ENCODE measurements around the gene NCOR2.

Gene NCOR2

GRCh38 chr12:124536641-124537040 is 30.8 kb downstream of the NCOR2 start:
- no peak overlapping the region for H2AFZ ChIP-seq (ENCODE audit: low read depth, low read length)
- peaks cover 21% of the 10 kb centered on the region for H3K4me1 ChIP-seq (ENCODE audit: insufficient read depth, low read length)
- no peak overlapping the region for H3K4me3 ChIP-seq (ENCODE audit: low read length)
- no peaks in the 10 kb centered on the region for H3K36me3 ChIP-seq (ENCODE audit: insufficient read depth, low read length)
- H3K9me3 ChIP-seq (ENCODE audit: low read length): peaks cover 2% of the 10 kb centered on the region
- H3K27me3 ChIP-seq (ENCODE audit: insufficient read depth, low read length): no peaks in the 10 kb centered on the region

- Histone ChIP-seq H3K9me3 (ENCODE audit: low read length) (peaks cover 2% of the 10 kb centered on the region), H3K27me3 (ENCODE audit: insufficient read depth, low read length) (no peaks in the 10 kb centered on the region), H3K4me3 (ENCODE audit: low read length) (no peak overlapping the region), H3K36me3 (ENCODE audit: insufficient read depth, low read length) (no peaks in the 10 kb centered on the region), H3K4me1 (ENCODE audit: insufficient read depth, low read length) (peaks cover 28% of the 10 kb centered on the region), H2AFZ (ENCODE audit: low read depth, low read length) (no peak overlapping the region)
Observed at GRCh38 chr12:124534776-124535740, 32.4 kb downstream of the NCOR2 start.

GRCh38 chr12:124533456-124533855 is 34.0 kb downstream of the NCOR2 start:
- no peak overlapping the region for H3K4me3 ChIP-seq (ENCODE audit: low read length)
- H3K9me3 ChIP-seq (ENCODE audit: low read length): peaks cover 7% of the 10 kb centered on the region
- H3K4me1 ChIP-seq (ENCODE audit: insufficient read depth, low read length): peaks cover 24% of the 10 kb centered on the region
- no peak overlapping the region for H2AFZ ChIP-seq (ENCODE audit: low read depth, low read length)
- H3K36me3 ChIP-seq (ENCODE audit: insufficient read depth, low read length): no peaks in the 10 kb centered on the region
- no peaks in the 10 kb centered on the region for H3K27me3 ChIP-seq (ENCODE audit: insufficient read depth, low read length)

- H3K36me3 ChIP-seq (ENCODE audit: insufficient read depth, low read length): no peaks in the 10 kb centered on the region
- peaks cover 23% of the 10 kb centered on the region for H3K4me1 ChIP-seq (ENCODE audit: insufficient read depth, low read length)
- no peak overlapping the region for H3K4me3 ChIP-seq (ENCODE audit: low read length)
- H2AFZ ChIP-seq (ENCODE audit: low read depth, low read length): no peak overlapping the region
- peaks cover 7% of the 10 kb centered on the region for H3K9me3 ChIP-seq (ENCODE audit: low read length)
- H3K27me3 ChIP-seq (ENCODE audit: insufficient read depth, low read length): no peaks in the 10 kb centered on the region
Observed at GRCh38 chr12:124532967-124533366, 34.4 kb downstream of the NCOR2 start.

GRCh38 chr12:124532331-124532750 is 35.1 kb downstream of the NCOR2 start:
- H3K9me3 ChIP-seq (ENCODE audit: low read length): peaks cover 7% of the 10 kb centered on the region
- H3K4me3 ChIP-seq (ENCODE audit: low read length): no peak overlapping the region
- H3K36me3 ChIP-seq (ENCODE audit: insufficient read depth, low read length): no peaks in the 10 kb centered on the region
- H3K4me1 ChIP-seq (ENCODE audit: insufficient read depth, low read length): peaks cover 21% of the 10 kb centered on the region
- H3K27me3 ChIP-seq (ENCODE audit: insufficient read depth, low read length): no peaks in the 10 kb centered on the region
- no peak overlapping the region for H2AFZ ChIP-seq (ENCODE audit: low read depth, low read length)

GRCh38 chr12:124531906-124532305 is 35.5 kb downstream of the NCOR2 start:
- peaks cover 7% of the 10 kb centered on the region for H3K9me3 ChIP-seq (ENCODE audit: low read length)
- no peak overlapping the region for H3K4me3 ChIP-seq (ENCODE audit: low read length)
- no peaks in the 10 kb centered on the region for H3K36me3 ChIP-seq (ENCODE audit: insufficient read depth, low read length)
- H3K4me1 ChIP-seq (ENCODE audit: insufficient read depth, low read length): peaks cover 18% of the 10 kb centered on the region
- H2AFZ ChIP-seq (ENCODE audit: low read depth, low read length): no peak overlapping the region
- no peaks in the 10 kb centered on the region for H3K27me3 ChIP-seq (ENCODE audit: insufficient read depth, low read length)

- Histone ChIP-seq H3K27me3 (ENCODE audit: insufficient read depth, low read length) (no peaks in the 10 kb centered on the region), H3K4me3 (ENCODE audit: low read length) (no peak overlapping the region), H3K4me1 (ENCODE audit: insufficient read depth, low read length) (peaks cover 18% of the 10 kb centered on the region), H2AFZ (ENCODE audit: low read depth, low read length) (no peak overlapping the region), H3K9me3 (ENCODE audit: low read length) (peaks cover 5% of the 10 kb centered on the region), H3K36me3 (ENCODE audit: insufficient read depth, low read length) (no peaks in the 10 kb centered on the region)
Observed at GRCh38 chr12:124531281-124531745, 36.1 kb downstream of the NCOR2 start.

- Histone ChIP-seq H3K4me3 (ENCODE audit: low read length) (no peak overlapping the region), H3K4me1 (ENCODE audit: insufficient read depth, low read length) (peaks cover 18% of the 10 kb centered on the region), H3K27me3 (ENCODE audit: insufficient read depth, low read length) (no peaks in the 10 kb centered on the region), H3K36me3 (ENCODE audit: insufficient read depth, low read length) (no peaks in the 10 kb centered on the region), H2AFZ (ENCODE audit: low read depth, low read length) (no peak overlapping the region), H3K9me3 (ENCODE audit: low read length) (peaks cover 4% of the 10 kb centered on the region)
Observed at GRCh38 chr12:124530637-124531263, 36.7 kb downstream of the NCOR2 start.

GRCh38 chr12:124529565-124530276 is 37.7 kb downstream of the NCOR2 start:
- Histone ChIP-seq H3K36me3 (ENCODE audit: insufficient read depth, low read length) (no peaks in the 10 kb centered on the region), H3K9me3 (ENCODE audit: low read length) (peaks cover 4% of the 10 kb centered on the region), H3K4me1 (ENCODE audit: insufficient read depth, low read length) (peaks cover 18% of the 10 kb centered on the region), H3K27me3 (ENCODE audit: insufficient read depth, low read length) (no peaks in the 10 kb centered on the region), H3K4me3 (ENCODE audit: low read length) (no peak overlapping the region), H2AFZ (ENCODE audit: low read depth, low read length) (no peak overlapping the region)

- Histone ChIP-seq H3K9me3 (ENCODE audit: low read length) (peaks cover 4% of the 10 kb centered on the region), H3K36me3 (ENCODE audit: insufficient read depth, low read length) (no peaks in the 10 kb centered on the region), H3K4me1 (ENCODE audit: insufficient read depth, low read length) (peaks cover 18% of the 10 kb centered on the region), H3K4me3 (ENCODE audit: low read length) (no peak overlapping the region), H2AFZ (ENCODE audit: low read depth, low read length) (no peak overlapping the region), H3K27me3 (ENCODE audit: insufficient read depth, low read length) (no peaks in the 10 kb centered on the region)
Observed at GRCh38 chr12:124527861-124528561, 39.4 kb downstream of the NCOR2 start.

- H3K9me3 ChIP-seq (ENCODE audit: low read length): peaks cover 4% of the 10 kb centered on the region
- H2AFZ ChIP-seq (ENCODE audit: low read depth, low read length): no peak overlapping the region
- no peak overlapping the region for H3K4me3 ChIP-seq (ENCODE audit: low read length)
- peaks cover 5% of the 10 kb centered on the region for H3K4me1 ChIP-seq (ENCODE audit: insufficient read depth, low read length)
- no peaks in the 10 kb centered on the region for H3K27me3 ChIP-seq (ENCODE audit: insufficient read depth, low read length)
- H3K36me3 ChIP-seq (ENCODE audit: insufficient read depth, low read length): no peaks in the 10 kb centered on the region
Observed at GRCh38 chr12:124525927-124526692, 41.3 kb downstream of the NCOR2 start.

GRCh38 chr12:124525455-124525854 is 42.0 kb downstream of the NCOR2 start:
- H3K36me3 ChIP-seq (ENCODE audit: insufficient read depth, low read length): no peaks in the 10 kb centered on the region

More at GRCh38 chr12:124525455-124525854, 42.0 kb downstream of the NCOR2 start:
- Histone ChIP-seq H3K9me3 (ENCODE audit: low read length) (peaks cover 4% of the 10 kb centered on the region), H2AFZ (ENCODE audit: low read depth, low read length) (no peak overlapping the region), H3K27me3 (ENCODE audit: insufficient read depth, low read length) (no peaks in the 10 kb centered on the region), H3K4me3 (ENCODE audit: low read length) (no peak overlapping the region), H3K4me1 (ENCODE audit: insufficient read depth, low read length) (peaks cover 5% of the 10 kb centered on the region)

Measured in neuron (in vitro differentiated cells).